Measurements from ENCODE around the gene CYFIP1.

DNA sequence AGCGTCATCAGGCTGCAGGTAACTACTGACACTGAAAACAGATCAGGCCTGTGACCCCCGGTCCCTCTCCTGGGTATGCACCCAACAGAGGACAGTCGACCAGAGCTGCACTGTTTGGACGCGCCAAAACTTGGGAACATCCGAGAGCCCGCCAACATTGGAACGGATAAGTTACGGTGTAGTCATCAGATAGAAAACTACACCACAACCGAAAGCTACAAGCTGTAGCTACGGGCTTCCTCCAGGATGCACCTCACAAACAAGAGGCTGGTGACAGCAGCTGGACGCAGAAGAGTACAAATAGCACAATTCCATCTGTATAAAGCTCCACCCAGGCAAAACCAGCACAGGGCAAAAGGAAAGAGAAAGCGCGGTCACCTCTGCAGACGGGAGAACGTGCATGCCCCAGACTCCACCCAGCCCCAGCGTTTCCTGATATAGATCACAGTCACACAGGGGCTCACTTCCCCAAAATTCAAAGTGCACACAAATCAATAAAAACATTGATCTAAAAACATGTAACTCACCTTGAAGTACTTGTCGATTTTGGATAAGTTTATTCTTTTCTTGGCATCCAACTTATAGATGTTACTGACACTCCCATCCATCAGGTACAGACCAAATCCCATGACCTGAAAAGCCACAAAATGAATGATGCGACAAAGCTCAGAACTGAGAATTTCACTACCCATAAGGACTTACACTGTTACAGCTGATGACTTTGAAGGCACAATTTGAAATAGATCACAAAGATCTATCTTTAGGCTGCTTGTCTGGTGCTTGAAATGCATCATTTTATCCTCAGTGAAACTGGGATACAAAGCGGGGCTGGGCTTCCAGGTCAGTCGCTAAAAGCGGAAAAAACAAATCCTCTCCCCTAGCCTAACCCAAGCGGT lies 43.3 kb downstream of the CYFIP1 start:
- TF ChIP-seq, protein P1, sequence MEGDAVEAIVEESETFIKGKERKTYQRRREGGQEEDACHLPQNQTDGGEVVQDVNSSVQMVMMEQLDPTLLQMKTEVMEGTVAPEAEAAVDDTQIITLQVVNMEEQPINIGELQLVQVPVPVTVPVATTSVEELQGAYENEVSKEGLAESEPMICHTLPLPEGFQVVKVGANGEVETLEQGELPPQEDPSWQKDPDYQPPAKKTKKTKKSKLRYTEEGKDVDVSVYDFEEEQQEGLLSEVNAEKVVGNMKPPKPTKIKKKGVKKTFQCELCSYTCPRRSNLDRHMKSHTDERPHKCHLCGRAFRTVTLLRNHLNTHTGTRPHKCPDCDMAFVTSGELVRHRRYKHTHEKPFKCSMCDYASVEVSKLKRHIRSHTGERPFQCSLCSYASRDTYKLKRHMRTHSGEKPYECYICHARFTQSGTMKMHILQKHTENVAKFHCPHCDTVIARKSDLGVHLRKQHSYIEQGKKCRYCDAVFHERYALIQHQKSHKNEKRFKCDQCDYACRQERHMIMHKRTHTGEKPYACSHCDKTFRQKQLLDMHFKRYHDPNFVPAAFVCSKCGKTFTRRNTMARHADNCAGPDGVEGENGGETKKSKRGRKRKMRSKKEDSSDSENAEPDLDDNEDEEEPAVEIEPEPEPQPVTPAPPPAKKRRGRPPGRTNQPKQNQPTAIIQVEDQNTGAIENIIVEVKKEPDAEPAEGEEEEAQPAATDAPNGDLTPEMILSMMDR (IDR thresholded peaks at IDR 0.05), result no peak
- TF ChIP-seq POLR2AphosphoS5 (IDR thresholded peaks at IDR 0.05) (no peak), POLR2A (IDR thresholded peaks at IDR 0.05; ENCODE audit: low read depth) (no peak)
